RKO (cell line): Measurements from ENCODE around the gene TTC28.
A peak's percentile ranks its signal among the peaks of the same experiment; 100 is the strongest.
"Not testable (repeated sequence)": the region's sequence is repeated elsewhere in the genome, so short reads cannot be mapped to it uniquely, and the experiment has no call there.

Experiments
- DNase-seq: peaks from one replicate; pipeline ENCODE4 v3.0.0-alpha.2; 2016; ENCODE audit warnings: low spot score

The TTC28 gene

DNA sequence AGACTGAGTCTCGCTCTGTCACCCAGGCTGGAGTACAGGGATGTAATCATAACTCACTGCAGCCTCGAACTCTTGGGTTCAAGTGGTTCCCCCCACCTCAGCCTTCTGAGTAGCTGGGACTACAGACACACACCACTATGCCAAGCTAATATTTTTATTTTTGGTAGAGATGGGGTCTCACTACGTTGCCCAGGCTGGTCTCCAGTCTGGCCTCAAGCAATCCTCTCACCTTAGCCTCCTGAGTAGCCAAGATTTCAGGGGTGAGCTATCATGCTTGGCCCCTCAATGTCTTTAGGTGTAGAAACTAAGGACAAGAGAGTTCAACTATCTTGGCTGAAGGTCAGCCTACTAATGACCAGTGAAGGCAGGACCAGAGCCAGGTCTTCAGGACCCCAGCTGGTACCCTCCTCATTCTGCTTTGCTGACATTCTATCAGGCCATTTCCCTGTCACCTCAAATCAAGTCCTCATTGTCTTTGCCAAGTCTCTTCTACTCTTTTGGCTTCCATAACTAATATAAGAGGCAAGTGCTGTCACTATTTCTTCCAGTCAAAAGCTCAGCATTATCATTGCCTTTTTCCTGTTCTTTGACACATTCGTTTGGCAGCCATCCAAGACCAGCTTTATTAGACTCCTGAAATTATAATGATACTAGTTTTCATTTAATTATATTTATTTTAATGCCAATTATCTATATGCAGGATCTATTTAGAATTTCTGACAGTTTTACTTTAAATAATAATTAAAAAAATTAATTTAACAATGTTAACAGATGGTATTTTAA is 496.4 kb downstream of the TTC28 start:
- DNase-seq, result no peak

DNA sequence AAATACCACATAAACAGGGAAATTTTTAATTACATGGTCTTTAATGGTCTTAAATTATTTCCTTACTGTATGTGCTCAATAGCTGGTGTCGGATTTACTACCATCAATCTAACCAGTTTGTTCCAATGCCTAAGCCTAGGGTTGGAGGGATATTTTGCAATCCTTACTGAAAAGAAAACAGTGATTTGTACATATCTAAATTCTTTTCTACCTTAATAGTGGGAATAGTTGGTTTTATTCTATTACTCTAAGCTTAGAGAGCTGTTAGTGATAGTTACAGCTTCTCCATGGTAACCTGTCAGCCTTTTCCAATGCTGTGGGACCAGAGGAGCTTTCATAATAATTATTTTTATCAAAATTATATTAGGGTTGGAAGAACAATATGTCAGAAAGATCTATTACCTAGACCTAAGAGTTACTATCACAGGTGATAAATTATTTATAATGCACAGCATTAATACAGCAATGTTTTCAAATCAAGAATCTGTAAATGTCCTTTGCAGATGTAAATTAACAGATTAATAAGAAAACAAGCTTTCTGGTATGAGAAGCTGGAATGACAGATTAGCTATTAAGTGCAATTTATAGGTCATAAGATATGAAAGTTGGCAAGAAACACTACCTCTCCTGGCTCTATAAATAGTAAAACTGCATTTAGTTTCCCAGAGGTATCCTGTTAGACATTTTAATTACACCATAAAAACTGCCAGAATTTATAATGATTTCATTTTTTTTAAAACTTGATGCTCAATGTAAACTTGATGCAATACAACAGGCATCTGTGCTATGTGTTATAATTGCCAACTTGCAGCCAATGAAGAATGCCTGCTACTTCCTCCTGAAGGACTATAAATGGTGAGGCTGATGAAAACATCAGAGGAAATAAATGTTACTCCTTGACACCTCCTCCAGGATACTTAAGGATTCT is 498.6 kb downstream of the TTC28 start:
- no peak for DNase-seq

DNA sequence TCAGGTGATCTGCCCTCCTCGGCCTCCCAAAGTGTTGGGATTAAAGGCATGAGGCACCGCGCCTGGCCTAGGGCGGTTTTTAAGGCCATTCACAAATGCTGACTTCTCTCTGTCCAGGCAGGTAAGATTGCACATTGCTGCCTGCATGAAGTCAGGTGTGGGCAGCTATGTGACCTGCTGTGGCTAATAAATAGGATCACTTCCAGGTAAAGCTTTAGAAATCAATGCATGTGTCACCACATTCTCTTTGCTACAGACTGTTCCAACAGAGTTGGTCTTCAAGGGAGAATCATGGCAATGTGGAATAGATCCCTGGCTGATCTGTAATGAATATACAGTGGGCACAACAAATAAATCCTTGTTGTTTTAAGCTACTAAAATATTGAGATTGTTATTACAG is 500.2 kb downstream of the TTC28 start:
- no peak for DNase-seq

DNA sequence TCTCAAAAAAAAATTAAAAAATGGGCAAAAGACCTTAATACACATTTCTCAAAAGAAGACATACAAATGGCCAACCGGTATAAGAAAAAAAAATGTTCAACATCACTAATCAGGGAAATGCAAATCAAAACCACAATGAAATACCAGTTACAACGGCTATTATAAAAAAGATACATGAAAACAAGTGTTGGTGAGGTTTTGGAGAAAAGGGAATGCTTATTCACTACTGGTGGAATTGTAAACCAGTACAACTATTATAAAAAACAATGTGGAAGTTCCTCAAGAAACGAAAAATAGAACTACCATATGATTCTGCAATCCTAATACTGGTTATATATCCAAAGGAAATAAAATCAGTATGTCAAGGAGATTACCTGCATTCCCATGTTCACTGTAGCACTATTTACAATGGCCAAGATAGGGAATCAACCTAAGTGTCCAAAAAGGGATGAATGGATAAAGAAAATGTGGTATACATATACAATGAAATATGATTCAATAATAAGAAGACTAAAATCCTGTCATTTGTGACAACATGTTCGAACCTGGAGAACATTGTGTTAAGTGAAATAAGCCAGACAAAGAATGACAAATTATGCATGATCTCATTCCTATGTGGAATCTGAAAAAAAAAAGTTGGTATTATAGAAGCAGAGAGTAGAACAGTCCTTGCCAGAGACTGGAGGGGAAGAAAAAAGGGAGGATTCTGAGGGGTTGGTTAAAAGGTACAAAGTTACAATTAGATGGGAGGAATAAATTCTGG is 503.7 kb downstream of the TTC28 start:
- DNase-seq, result no peak

DNA sequence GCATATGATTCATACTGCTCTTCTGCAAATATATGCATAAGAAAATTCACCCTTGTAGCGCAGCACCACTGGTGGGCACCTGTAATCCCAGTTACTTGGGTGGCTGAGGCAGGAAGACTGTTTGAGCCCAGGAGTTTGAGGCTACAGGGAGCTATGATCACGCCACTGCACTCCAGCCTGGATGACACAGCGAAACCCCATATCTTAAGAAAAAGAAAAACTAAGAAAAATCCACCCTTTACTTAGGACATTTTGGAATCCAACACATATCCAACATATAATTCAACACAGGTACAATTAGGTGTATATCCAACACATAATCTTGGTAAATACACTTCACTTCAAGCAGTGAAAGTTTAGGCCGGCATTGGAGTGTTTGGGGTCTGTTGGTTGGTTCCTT is 505.1 kb downstream of the TTC28 start:
- no peak for DNase-seq

DNA sequence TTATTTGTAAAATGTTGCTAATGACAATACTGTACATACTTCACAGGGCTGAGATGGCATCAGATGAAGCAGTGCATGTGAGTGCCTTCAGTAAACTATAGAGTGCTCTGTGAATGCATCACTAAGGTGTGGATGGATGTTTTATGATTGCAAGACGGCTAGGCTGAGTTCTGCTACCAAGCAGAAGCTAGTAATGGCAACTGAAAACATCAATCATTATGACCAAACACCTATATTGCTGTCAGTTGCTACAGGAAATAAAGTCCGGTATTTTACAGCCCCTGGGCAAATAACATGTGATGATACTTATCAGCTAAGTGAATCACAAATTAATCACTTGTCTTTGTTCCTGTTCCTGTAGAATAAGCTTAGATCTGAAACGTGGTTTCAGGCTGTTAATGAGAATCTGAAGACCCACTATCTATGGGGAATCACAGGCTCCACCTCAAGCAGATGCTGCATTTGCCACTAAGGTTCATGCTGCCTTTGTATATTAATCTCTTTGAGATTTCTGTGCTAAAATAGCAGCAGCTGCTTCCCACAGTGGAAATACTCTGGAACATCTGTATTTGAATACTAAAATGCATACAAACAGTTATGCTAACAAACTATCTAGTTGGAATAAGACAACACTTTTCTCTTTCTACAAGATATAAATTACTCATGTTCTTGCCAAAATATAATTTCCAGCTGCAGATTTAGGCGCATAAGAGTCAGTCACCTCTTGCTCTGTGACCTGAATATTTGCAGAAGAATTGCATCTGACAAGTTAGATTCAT is 506.6 kb downstream of the TTC28 start:
- no peak for DNase-seq

DNA sequence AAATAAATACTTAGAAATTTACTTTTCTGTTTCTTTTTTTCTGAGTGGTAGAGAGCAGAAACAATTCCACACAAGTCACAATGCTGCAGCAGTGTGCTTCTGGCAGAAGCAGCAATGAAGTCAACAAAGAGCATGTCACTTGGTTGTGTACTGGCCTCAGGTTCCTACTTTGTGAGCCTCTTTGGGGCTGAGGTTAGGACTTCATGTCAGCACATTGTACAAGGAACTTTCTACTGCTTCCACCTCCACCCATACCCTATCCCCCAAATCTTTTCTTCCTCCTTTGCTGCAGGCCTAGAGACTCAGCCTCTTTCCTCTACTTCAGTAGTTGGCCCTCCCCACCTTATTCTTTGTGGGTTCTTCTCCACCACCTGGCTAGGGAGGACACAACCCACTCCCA is 507.9 kb downstream of the TTC28 start:
- DNase-seq, result no peak

DNA sequence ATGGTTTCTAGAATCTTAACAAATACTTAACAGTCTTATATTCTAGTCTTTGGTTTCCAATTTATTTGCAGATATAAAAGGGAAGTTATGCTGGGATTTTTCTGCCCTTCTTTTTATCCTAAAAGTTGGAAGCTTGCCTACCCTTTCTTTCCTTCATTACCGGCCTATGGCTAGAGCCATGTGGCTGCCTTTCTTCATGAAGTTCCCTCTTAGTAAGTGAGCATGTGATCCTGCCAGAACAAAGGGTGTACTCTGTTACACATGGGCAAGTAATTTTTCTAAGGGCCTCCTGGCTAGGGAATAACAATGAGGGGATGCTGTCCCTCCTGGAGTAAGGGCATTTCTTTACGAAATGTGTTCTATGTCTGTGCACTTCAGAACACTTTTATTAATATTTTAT is 508.5 kb downstream of the TTC28 start:
- DNase-seq, result no peak

DNA sequence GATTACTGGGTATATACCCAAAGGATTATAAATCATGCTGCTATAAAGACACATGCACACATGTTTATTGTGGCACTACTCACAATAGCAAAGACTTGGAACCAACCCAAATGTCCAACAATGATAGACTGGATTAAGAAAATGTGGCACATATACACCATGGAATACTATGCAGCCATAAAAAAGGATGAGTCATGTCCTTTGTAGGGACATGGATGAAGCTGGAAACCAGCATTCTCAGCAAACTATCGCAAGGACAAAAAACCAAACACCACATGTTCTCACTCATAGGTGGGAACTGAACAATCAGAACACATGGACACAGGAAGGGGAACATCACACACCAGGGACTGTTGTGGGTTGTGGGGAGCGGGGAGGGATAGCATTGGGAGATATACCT is 510.3 kb downstream of the TTC28 start:
- not testable (repeated sequence) for DNase-seq

DNA sequence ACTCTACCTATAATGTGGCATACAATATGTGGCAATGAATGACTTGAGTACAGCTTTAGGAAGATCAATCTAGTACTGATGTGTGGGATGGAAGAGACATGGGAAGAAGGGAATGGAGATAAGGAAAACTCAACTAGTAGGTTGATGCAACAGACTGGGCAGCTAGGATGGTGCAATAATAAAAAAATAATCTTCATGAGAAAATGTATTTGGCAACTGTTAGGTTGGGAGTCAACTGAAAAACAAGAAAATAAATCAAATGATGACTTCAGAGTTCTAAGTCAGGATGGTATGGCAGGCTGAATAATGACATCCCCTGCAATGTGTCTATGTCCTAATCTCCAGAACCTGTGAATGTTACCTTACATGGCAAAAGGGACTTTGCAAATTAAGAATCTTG is 523.8 kb downstream of the TTC28 start:
- no peak for DNase-seq

DNA sequence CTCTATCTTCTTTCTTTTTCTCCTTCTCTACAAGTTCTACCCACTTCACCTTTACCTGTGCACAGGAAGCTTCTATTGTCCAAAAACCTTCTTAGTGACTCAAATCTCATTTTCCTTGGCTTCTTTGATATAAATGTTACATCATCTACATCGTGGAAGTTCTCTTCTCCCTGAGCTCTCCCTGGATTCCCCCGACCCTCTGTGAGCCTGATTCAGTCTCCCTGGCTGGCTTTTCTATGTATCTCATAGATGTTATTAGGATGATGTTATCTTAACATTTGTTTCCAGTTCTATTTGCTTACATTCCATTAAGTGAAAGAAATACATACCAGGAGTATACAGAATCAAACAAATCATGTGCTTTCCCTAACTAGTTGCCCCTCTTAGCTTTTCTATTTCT is 524.8 kb downstream of the TTC28 start:
- no peak for DNase-seq

DNA sequence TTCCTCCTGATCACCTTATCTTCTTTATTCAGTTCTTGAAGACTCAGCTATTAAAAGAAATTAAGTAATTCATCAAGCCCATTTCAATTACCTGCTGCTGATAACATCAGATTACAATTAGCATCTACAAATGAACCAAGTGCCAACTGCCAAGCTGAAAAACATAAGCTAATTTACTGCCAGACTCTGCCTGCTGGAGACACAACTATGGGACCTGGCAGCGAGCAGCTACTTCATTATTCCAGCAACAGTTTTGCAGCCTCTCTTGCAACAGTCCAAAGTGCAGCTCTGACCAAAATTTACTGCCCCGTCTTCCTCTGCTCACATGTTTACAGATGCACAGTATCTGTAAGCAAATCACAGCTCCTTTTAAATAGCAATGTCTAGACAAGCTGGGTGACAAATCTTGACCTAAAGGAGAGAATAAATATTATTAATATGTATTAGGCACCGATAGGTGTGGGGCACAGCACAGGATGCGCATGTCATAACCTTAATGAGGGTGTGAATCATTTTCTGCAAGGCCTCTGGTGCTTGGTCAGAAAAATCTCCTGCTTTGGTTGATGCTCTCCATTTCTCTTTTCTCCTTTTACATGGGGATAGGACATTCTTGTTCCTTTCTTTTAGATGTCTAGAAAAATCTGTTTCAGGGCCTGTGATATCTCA is 528.4 kb downstream of the TTC28 start:
- no peak for DNase-seq

DNA sequence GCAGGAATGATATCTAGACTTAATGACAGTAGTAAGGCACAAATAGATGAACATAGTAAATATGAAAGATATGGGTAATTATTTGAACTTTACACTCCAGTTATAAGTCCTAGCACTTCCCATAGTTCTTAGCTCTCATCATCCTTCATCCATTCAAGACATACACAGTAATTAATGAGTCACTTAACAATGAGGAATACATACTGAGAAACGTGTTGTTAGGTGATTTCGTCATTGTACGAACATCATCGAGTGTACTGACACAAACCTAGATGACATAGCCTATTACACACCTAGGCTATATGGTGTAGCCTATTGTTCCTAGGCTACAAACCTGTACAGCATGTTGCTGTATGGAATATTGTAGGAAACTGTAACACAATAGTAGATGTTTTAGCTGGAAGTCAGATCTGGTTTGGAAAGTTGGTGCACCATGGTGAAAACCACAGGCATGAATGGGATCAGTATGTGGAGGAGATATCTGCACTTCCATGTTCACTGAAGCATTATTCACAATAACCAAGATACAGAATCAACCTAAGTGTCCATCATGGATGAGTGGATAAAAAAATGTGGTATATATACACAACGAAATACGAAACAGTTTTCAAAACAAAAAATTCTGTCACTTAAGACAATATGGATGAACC is 530.7 kb downstream of the TTC28 start:
- peak; percentile 59 for DNase-seq

DNA sequence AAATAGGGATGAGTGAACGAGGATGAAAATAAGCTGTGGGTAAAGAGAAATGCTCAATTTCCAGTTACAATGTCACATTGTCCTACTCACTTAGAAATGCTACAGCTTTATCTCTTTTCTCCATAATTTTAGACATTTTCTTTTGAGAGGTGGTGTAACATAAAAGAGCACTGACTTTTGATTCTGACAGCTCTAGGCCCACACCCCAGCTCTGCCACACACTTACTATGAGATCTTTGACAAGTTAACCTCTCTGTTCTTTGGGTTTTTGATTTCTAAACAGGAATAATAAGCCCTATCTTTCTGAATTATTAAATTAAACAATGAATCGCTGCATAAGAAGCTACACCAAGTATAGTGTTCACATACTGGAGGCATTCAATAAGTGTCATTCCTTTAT is 532.2 kb downstream of the TTC28 start:
- DNase-seq, result no peak

DNA sequence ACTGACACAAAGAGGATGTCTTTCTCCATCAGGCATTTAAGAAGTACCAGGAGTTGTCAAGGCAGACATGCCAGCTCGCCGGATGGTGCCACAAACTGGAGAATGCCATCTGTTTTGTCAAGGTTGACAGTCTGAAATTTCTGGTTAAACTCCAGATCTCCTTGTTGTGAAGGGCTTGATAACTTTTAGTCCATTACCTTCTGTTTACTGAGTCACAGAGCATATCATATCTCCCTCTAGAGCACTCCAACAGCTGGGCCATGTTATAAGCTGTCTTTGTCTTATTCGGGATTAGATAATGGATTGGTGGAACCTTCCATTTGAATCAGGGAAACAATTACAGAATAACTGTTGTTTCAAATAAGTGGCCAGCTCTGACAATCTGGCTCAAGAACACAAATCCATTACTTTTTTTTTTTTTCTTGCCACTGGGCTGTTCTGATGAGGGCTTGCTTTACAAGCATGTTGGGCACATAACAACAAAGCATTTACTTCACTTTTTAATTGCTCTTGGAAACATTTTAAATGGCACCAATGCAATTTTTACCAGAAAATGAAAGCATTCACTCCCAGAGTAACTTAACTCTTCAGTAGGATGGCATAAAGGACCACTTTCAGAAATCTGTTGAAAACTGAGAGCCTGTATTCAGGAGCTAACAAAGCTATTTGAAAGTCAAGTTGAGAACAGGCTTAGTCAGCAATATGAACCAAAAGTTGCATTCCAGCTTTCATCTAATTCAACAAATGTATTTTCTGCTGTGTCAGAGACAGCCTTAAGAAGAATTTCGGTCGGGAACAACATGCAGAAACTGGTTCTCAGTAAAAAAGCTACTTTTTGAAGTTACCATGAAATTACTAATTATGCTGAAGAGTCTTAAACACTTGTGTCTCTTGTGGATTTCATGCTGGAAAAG is 533.0 kb downstream of the TTC28 start:
- DNase-seq, result no peak

DNA sequence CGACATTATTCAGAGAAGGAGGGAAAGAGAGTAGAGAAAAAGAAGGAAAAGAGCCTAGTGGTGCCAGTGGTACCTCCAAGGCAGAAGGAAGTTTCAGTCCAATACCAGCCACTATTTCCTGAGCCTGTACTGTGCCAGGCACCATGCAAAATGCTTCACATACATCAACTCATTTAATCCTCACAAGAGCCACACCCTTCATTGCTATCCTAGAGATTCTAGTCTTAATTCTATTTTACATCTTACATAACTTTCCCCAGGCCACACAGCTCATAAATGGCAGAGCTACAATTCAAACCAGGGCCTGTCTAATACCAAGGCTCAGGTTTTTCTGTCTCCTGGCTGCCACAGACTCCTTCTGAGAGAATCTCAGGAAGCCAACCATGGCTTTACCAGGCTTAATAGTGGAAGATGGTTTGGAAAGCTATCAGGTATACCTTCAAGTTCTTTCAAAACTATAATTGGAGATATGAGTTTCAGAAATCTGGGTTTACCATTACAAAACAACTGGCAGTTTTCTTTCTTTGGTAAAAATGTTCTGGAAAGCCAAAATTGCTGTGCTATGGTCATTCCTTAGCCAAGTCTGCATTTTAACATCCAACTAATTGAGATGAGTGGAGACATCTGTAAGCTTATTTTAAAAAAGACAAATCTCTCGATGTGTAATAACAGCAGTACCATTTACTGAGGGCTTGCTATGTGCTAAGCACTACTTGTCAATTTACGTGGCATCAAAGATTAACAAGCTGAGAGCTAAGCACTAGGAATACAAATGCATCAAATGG is 535.5 kb downstream of the TTC28 start:
- no peak for DNase-seq

DNA sequence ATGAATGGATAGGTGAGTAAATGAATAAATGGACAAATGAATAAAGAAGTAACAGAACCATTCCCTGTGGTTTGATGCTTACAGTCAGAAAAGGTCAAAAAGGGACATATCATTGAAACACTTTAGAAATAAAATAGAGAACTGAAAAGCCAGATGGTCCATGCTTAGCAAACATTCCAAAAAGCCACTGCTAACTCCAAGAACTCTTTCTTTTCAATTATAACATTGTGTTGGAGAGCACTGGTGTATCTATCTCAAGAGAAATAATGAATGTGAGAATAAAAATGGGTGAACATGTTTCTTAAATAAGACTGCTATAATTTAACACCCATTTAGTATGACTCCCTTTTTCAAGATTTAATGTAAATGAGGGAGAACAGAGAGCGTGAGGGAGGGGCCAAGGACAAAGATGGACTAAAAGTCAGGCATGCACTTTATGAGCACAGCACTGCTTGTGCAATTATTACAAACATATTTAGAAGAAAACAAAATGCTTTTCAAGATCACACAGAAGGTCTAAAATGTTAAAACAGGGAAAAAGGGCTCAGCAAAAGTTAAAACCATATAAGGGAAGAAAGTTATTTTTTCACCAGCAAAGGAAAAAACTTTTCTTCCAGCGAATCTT is 536.3 kb downstream of the TTC28 start:
- DNase-seq, result no peak

DNA sequence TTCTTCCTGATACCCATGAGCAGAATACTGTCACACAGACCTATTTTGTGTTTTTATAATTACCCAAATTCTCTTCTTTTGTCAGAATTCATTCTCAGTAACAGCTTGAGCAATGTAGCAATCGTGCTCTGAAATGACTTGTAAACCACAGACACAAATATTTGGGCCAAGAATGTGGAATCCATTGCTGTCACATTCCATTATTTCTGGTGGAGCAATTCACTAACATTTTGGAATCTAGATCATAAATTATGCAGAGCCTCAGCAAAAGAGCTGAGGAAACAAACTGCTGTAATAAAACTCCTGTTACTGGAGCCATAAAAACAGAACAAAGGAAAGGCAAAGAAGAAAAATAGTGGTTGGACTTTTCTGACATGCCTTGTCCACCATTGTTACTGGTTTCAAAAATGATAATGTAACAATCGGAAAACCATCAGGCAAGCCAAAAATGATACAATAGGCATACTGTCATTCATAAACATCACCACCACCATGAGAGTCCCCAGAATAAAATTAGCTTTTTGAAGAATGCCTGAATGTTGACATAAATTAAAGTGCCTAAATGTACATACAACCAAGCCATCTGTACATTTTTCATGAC is 537.2 kb downstream of the TTC28 start:
- DNase-seq, result no peak
